B cell (primary cell): ENCODE measurements around the gene CCDC91. TPM values are rescaled to one million over a fixed set of nuclear protein-coding genes. Genes with fewer than 3 reads are reported as not detected.

Experiments
- ATAC-seq: fragments of 200-7000 bp; cut with Tn5 transposase; one replicate; pipeline ENCODE4 v1.10.0; 2021; ENCODE audit warnings: low read depth, mild to moderate bottlenecking, moderate number of reproducible peaks, moderate library complexity
- CTCF ChIA-PET: fragments of 350-600 bp; sonication (Branson Sonifier 250); formaldehyde crosslinking; loops from one replicate; lab custom pipeline; 2021; ENCODE audit warnings: antibody characterized with exemption, inconsistent platforms; lab: Charles Lee
- POLR2A ChIA-PET: fragments of 350-600 bp; sonication (Branson Sonifier 250); formaldehyde crosslinking; loops from one replicate; lab custom pipeline; 2021; ENCODE audit warnings: antibody characterized with exemption; lab: Charles Lee
- DNase-seq: peaks from one replicate; pipeline ENCODE4 v3.0.0; 2013
- H2AFZ ChIP-seq: 2 replicates; pipeline ENCODE4 v1.6.1; 2012; ENCODE audit warnings: mild to moderate bottlenecking, low read depth, low read length; ENCODE audit not compliant: insufficient read depth, poor library complexity, severe bottlenecking
- H3K27ac ChIP-seq, 2 donors: 1 replicate in 1 of 2; 2 replicates in 1 of 2; pipeline ENCODE4 v1.5.1; 2012 to 2013; ENCODE audit warnings: low read length in 2 of 2, mild to moderate bottlenecking in 2 of 2, moderate library complexity in 1 of 2
- H3K27me3 ChIP-seq, 4 experiments: fragments of 200-600 bp in 1 of 4; sonication (generic) in 1 of 4; replicated peaks in 1 of 4; 1 replicate in 2 of 4; 2 replicates in 2 of 4; pipeline versions ENCODE4 v1.6.1 to v1.7.0; 2013 to 2016; ENCODE audit warnings: low read length in 3 of 4, mild to moderate bottlenecking in 2 of 4, mixed read lengths in 1 of 4, moderate library complexity in 1 of 4; ENCODE audit not compliant: insufficient read depth in 4 of 4, control insufficient read depth in 3 of 4; ENCODE audit errors: control extremely low read depth in 1 of 4
- H3K36me3 ChIP-seq, 2 experiments: replicated peaks in 1 of 2; 1 replicate in 1 of 2; 2 replicates in 1 of 2; pipeline versions ENCODE4 v1.6.1 to v1.7.1; 2013; ENCODE audit warnings: low read length in 1 of 2; ENCODE audit not compliant: insufficient read depth in 2 of 2, control insufficient read depth in 1 of 2; ENCODE audit errors: control extremely low read depth in 1 of 2, extremely low read depth in 1 of 2
- H3K4me1 ChIP-seq, 2 donors: fragments of 200-600 bp in 1 of 2; sonication (generic) in 1 of 2; 1 replicate in 1 of 2; 2 replicates in 1 of 2; pipeline versions ENCODE4 v1.5.1 to v1.6.1; 2013 to 2017; ENCODE audit warnings: low read length in 2 of 2; ENCODE audit not compliant: control insufficient read depth in 2 of 2, insufficient read depth in 2 of 2
- H3K4me2 ChIP-seq: replicated peaks from 2 replicates; pipeline ENCODE3; 2012; ENCODE audit warnings: mild to moderate bottlenecking, low read depth, low read length; ENCODE audit not compliant: poor library complexity, severe bottlenecking
- H3K4me3 ChIP-seq, 5 experiments: fragments of 200-600 bp in 1 of 5; sonication (generic) in 1 of 5; 1 replicate in 3 of 5; 2 replicates in 2 of 5; pipeline versions ENCODE4 v1.5.1 to v1.7.0; 2011 to 2016; ENCODE audit warnings: low read length in 4 of 5, mild to moderate bottlenecking in 4 of 5, low read depth in 2 of 5, control low read depth in 1 of 5, moderate library complexity in 1 of 5; ENCODE audit not compliant: insufficient read depth in 1 of 5; ENCODE audit errors: control extremely low read depth in 1 of 5, extremely low read depth in 1 of 5
- H3K79me2 ChIP-seq: fragments of 200-600 bp; sonication (generic); one replicate; pipeline ENCODE4 v1.6.0; 2016; ENCODE audit warnings: low read length; ENCODE audit not compliant: control insufficient read depth, insufficient read depth
- H3K9ac ChIP-seq: fragments of 200-600 bp; sonication (generic); 2 replicates; pipeline ENCODE4 v1.6.1; 2017; ENCODE audit warnings: mild to moderate bottlenecking, low read length, moderate library complexity
- H3K9me3 ChIP-seq, 3 donors: one replicate each; pipeline versions ENCODE4 v1.6.1 to v1.7.1; 2013; ENCODE audit warnings: low read length in 2 of 3; ENCODE audit not compliant: control insufficient read depth in 2 of 3, insufficient read depth in 1 of 3; ENCODE audit errors: control extremely low read depth in 1 of 3
- H4K20me1 ChIP-seq: 2 replicates; pipeline ENCODE4 v1.6.0; 2012; ENCODE audit warnings: mild to moderate bottlenecking, low read length; ENCODE audit not compliant: insufficient read depth, control insufficient read depth, poor library complexity, severe bottlenecking
- H3K27ac Mint-ChIP-seq: one replicate; pipeline ENCODE4 v1.8.0; 2021; ENCODE audit warnings: mixed read lengths
- H3K27me3 Mint-ChIP-seq: one replicate; pipeline ENCODE4 v1.8.0; 2021; ENCODE audit warnings: mixed read lengths
- H3K4me1 Mint-ChIP-seq: one replicate; pipeline ENCODE4 v1.8.0; 2021; ENCODE audit warnings: mixed read lengths
- H3K4me3 Mint-ChIP-seq: one replicate; pipeline ENCODE4 v1.8.0; 2021; ENCODE audit warnings: mixed read lengths
- H3K9me3 Mint-ChIP-seq: one replicate; pipeline ENCODE4 v1.8.0; 2022; ENCODE audit warnings: mixed read lengths; ENCODE audit not compliant: insufficient read depth
- EZH2 ChIP-seq: IDR thresholded peaks from 2 replicates; pipeline ENCODE4 v1.6.1; 2012; ENCODE audit warnings: borderline replicate concordance, low read depth, mild to moderate bottlenecking, moderate library complexity, low read length; ENCODE audit not compliant: insufficient read depth, poor library complexity, severe bottlenecking
- WGBS: methylation state at CpG from one replicate; pipeline ENCODE4 v1.1.5; 2013; ENCODE audit warnings: missing lambda C conversion rate; ENCODE audit not compliant: insufficient coverage; 5-methylcytosine and 5-hydroxymethylcytosine counted together
- intact Hi-C: fragments of 100-400 bp; cut with micrococcal nuclease; formaldehyde crosslinking; loops from one replicate; pipeline ENCODE4 v1.10.0; 2022
- polyA plus RNA-seq: library from polyadenylated mRNA; depleted of rRNA; stranded (reverse); fragments of >200 nt; gene quantifications from 2 replicates; pipeline ENCODE4 v1.2.3, GENCODE V29; 2012
- total RNA-seq, 2 donors: library from RNA; stranded (reverse); fragments of 120-200 nt in 1 of 2; gene quantifications; 1 replicate in 1 of 2; 2 replicates in 1 of 2; pipeline versions ENCODE4 v1.2.3 to v1.2.4, GENCODE V29; 2013 to 2022
- TF ChIP-seq, protein P1 (sequence below): fragments of 200-600 bp; IDR thresholded peaks from one replicate; pipeline ENCODE4 v1.8.0; 2022; ENCODE audit warnings: antibody characterized with exemption, mild to moderate bottlenecking

CCDC91 gene
- total and polyA plus RNA-seq, 2 donors (not counting 1 experiment from before 2014, with no cell fraction given) = 10.9 to 64.8 TPM

DNA sequence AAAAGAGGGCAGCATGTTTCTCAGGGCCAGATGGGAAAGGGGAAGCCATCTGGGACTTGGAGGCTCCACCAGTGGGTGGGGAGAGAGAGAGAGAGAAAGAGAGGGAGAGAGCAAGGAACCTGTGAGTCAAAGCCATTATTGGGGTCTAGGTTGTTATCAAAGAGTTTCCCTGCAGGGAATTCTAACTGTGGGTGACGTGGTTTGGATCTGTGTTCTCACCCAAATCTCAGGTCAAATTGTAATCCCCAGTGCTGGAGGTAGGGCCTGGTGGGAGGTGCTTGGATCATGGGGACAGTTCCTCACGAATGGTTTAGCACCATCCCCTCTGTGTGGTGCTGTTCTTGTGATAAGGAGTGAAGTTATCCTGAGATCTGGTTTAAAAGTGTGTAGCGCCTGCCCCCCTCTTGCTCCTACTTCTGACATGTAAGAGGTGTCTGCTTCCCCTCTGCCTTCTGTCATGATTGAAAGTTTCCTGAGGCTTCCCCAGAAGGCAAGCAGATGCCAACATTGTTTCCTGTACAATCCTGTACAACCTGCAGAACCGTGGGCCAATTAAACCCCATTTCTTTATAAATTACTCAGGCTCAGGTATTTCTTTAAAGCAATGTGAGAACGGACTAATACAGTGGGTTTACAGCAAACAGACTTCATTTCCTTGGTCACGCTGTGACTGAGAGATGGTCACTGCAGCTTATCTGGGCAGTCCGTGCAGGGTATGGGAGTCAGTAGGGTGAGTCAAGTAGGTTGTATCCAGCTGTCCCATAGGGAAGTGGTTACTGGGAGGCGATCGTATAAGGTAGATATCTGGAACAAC is 52.4 kb downstream of the CCDC91 start:
- no peak overlapping the region for H3K27ac Mint-ChIP-seq
- no peak for DNase-seq
- intact Hi-C loops = no loop called here

DNA sequence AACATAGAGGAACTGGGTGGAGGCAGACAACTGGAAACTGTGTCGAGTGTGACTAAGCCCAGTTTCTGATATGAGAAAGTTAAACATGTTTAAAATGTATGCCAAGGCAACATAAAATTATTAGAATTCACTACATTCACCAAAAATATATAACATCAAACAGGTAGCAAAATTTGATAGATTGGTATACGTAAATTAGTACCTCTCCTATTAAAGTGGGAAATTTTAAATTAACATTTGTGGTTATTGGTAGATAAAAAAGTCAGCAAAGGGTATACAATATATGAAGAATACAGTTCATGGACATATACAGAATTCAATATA is 53.0 kb downstream of the CCDC91 start:
- peaks cover 0 to 4% of the 10 kb centered on the region in 2 donors for H3K4me1 ChIP-seq
- Mint-ChIP-seq H3K27ac (no peak overlapping the region), H3K27me3 (no peaks in the 10 kb centered on the region), H3K9me3 (peaks cover 4% of the 10 kb centered on the region), H3K4me3 (no peak overlapping the region), H3K4me1 (peaks cover 28% of the 10 kb centered on the region)
- no peak for ATAC-seq
- no peak for DNase-seq
- no peak overlapping the region for H3K27ac ChIP-seq
- ChIA-PET CTCF (no interaction called here), POLR2A (no interaction called here)
- intact Hi-C loops = no loop called here
- no peaks in the 10 kb centered on the region for H3K9me3 ChIP-seq
- no peak overlapping the region for H2AFZ ChIP-seq
- H3K79me2 ChIP-seq = peaks cover 30% of the 10 kb centered on the region
- H4K20me1 ChIP-seq = peaks cover 7% of the 10 kb centered on the region
- no peaks in the 10 kb centered on the region for H3K27me3 ChIP-seq
- TF ChIP-seq, protein P1, sequence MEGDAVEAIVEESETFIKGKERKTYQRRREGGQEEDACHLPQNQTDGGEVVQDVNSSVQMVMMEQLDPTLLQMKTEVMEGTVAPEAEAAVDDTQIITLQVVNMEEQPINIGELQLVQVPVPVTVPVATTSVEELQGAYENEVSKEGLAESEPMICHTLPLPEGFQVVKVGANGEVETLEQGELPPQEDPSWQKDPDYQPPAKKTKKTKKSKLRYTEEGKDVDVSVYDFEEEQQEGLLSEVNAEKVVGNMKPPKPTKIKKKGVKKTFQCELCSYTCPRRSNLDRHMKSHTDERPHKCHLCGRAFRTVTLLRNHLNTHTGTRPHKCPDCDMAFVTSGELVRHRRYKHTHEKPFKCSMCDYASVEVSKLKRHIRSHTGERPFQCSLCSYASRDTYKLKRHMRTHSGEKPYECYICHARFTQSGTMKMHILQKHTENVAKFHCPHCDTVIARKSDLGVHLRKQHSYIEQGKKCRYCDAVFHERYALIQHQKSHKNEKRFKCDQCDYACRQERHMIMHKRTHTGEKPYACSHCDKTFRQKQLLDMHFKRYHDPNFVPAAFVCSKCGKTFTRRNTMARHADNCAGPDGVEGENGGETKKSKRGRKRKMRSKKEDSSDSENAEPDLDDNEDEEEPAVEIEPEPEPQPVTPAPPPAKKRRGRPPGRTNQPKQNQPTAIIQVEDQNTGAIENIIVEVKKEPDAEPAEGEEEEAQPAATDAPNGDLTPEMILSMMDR = no peak
- TF ChIP-seq EZH2 = no peak
- WGBS = no CpG with 5 or more reads among the region's 2 CpGs
- no peak overlapping the region for H3K4me2 ChIP-seq
- peaks cover 0 to 1% of the 10 kb centered on the region in 2 experiments for H3K36me3 ChIP-seq
- no peak overlapping the region for H3K4me3 ChIP-seq
- H3K9ac ChIP-seq = no peak overlapping the region

More for the DNA sequence above, 52.4 kb downstream of the CCDC91 start:
- no peak overlapping the region for H3K27ac ChIP-seq
- H3K4me1 Mint-ChIP-seq = peaks cover 22% of the 10 kb centered on the region
- peaks cover 35% of the 10 kb centered on the region for H3K79me2 ChIP-seq
- H3K9me3 Mint-ChIP-seq = peaks cover 4% of the 10 kb centered on the region
- no peaks in the 10 kb centered on the region for H3K27me3 ChIP-seq
- no peak overlapping the region for H3K4me2 ChIP-seq
- no peak overlapping the region for H3K9ac ChIP-seq
- CTCF ChIA-PET = no interaction called here
- ATAC-seq = no peak
- H3K9me3 ChIP-seq = no peaks in the 10 kb centered on the region
- no peak for TF ChIP-seq EZH2
- TF ChIP-seq, protein P1 = no peak
- H3K36me3 ChIP-seq = peaks cover 0 to 1% of the 10 kb centered on the region in 2 experiments
- H3K27me3 Mint-ChIP-seq = no peaks in the 10 kb centered on the region
- POLR2A ChIA-PET = no interaction called here
- H3K4me3 ChIP-seq = no peak overlapping the region
- peaks cover 7% of the 10 kb centered on the region for H4K20me1 ChIP-seq
- H2AFZ ChIP-seq = no peak overlapping the region
- 91% methylated on average over 8 of the region's 9 CpGs for WGBS
- H3K4me3 Mint-ChIP-seq = no peak overlapping the region
- H3K4me1 ChIP-seq = no peaks in the 10 kb centered on the region
